GM19099 (cell line): ENCODE results near the gene RECK.

ENCODE experiments used
- POLR2A ChIP-seq: IDR thresholded peaks from 3 replicates; pipeline ENCODE4 v1.6.1; 2011; ENCODE audit warnings: low read depth; ENCODE audit not compliant: insufficient read length; ENCODE audit errors: extremely low read depth

Gene RECK

GRCh38 chr9:36091026-36091953 is 54.6 kb downstream of the RECK start:
- no peak for TF ChIP-seq POLR2A

DNA sequence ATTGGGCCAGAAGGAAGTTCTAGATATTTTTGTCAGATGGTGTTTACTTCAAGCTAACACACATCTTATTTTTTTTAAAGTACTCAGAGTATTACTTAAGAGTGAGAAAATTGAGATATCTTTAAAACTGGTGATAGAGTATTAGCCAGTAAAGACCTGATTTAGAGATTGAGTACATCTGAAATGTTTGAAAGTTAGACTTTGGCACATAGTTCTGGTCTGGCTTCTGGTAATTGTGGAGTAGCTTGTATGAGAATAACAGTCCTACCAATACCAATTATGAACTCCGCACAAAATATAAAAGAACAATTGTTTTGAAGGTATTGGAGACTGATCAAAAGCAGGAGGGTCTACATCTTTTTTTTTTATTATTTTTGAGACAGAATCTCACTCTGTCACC is 55.3 kb downstream of the RECK start:
- no peak for TF ChIP-seq POLR2A

DNA sequence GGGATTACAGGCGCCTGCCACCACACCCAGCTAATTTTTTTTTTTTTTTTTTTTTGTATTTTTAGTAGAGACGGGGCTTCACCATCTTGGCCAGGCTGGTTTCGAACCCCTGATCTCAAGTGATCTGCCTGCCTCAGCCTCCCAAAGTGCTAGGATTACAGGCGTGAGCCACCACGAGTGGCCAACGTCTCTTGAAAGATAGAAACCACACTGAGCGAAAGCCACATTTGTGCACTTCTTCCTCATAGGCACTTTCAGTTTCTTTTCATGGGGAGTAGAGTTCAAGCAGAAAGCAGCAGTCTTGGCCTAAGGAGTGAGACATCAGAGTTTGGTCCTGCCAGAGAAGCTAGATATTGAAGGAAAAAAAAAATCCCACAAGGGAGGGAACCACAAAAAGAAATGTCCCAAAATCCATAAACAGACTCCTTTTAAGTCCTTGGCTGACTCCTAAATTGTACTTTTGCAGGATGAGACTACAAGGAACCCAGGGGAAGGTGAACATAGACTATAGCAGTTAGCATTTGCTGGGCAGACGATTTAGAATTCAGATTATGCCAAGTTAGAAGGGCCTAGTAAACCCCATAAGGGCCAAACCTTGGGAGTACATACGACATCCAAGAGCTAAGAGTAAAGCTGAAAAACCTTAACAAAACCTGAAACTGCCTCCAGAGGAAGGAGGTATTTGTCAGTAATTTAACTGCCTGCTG is 55.9 kb downstream of the RECK start:
- TF ChIP-seq POLR2A = no peak

DNA sequence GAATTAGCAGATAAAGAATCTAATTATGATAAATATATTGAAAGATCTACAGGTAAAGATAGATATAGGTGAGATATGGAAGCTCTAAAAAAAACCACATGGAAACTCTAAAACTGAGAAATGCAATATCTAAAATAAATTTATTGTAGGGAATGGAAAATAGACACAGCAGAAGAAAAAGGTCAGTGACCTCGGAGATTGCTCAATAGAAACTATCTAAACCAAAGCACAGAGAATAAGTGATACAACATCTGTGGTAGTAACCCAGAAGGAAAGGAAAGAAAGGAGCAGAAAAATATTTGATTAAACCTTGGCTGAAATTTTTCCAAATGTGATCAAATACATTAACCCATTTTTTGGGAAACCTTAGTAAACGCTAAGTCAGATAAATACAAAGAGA is 56.7 kb downstream of the RECK start:
- no peak for TF ChIP-seq POLR2A

DNA sequence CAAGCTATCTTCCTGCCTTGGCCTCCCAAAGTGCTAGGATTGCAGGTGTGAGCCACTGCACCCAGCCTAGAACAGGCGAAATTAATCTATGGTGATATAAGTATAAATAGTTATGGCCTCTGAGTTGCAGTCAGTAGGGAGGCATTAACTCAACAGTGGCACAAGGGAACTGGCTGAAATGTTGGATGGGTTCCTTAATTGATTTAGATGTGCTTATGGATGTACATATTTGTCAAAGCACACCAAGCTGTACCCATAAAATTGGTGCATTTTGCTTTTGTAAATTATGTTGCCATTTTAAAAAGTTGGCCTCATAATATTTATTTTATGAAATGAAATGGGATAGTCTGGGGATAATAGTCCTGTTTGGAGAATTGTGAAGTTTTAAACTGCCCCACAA is 63.0 kb downstream of the RECK start:
- no peak for TF ChIP-seq POLR2A

- TF ChIP-seq POLR2A = no peak
These were observed 63.8 kb downstream of the RECK start for GRCh38 chr9:36100532-36100931.

DNA sequence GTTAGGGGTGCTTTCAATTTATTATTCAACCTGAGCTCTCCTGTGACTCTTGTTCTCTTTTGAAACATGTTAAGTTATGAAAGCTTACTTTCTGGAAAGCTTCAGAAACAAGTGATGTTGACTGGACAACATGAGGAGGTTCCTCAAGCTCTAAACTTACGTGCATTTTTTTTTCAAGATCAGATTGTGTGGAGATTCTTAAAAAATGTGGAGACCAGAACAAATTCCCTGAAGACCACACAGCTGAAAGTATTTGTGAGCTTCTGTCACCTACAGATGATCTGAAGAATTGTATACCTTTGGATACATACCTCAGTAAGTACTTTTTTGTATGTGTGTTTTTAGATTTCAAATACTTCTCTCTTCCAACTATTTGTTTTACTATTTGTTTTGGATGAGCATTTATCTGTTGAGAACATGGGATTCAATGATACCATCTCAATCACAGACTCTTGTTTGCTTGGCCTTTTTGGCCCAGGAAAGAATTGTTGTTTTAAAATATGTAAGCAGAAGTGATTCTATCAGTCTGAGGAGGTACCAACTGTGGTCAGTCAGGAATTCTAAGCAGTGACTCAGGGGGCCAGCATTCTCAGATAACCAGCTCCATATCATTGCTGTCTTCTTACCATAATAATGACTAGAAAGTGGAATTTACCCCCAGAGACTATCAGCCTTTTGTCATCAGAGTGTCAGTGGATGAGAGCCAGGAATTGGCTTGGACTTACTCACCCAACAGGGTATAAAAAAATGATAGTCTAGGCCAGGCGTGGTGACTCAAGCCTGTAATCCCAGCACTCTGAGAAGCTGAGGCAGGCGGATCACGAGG is 65.4 kb downstream of the RECK start:
- no peak for TF ChIP-seq POLR2A

DNA sequence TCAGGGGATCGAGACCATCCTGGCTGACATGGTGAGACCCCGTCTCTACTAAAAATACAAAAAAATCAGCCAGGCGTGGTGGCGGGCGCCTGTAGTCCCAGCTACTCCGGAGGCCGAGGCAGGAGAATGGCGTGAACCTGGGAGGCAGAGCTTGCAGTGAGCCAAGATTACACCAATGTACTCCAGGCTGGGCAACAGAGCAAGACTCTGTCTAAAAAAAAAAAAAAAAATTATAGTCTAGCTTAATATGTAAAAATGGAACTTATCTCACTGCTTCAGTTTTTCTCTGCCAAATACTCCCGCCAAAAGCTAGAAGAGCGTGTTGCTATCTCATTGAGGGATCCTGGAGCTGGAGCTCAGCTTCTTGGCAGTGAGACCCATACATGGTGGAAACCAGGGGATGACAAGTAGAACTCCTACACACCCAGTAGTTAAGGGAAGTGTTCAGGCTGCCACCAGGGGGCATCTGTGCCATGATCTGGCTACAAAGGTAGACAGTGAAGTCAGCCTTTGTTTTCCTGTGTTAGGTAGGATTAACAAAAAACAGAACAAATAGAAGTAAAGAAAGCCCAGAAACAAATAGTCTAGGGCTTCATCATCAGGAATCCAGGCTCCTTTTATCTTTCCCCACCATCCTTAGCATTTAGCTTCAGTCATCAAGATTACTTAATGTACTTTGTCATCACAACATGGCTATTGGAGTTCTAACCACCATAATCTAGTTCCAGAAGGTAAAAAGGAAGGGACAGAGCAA is 66.2 kb downstream of the RECK start:
- no peak for TF ChIP-seq POLR2A

DNA sequence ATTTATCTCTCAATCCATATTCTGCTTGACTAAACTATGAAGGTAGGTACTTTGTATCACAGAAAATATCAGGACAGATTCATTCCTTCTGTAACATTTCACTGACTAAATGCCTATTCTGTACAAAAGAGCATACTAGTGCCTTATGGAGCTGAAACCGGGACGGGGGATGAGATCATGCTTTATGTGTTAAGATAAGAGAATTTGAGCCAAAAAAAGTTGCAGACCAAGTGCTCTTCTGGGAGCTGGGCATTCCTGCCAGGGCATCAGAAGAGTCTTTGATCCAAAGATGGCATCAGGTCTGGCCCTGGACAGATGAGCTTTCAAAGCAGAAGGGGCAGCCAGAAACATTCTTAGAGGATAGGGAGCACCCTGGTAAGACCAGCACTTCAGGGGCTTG is 72.4 kb downstream of the RECK start:
- TF ChIP-seq POLR2A = no peak

- no peak for TF ChIP-seq POLR2A
These were observed 73.7 kb downstream of the RECK start for GRCh38 chr9:36110434-36110833.

DNA sequence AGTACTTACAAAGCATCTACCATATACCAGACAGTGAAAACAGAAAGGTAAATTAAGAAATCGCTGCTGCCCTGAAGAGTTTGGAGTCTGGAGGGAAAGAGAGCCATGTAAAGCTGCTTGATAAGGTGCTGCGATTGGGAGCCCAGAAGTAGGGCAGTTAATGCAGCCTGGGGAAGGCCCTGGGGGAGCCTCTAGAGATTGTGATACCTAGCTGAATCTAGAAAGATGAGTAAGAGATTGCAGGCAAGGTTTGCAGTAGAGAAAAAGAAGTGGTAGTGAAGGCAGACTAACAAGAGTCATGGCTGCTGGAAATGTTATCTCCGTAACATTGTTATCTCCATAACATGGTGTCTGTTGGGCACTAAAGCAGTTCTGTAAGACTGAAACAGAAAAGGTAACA is 75.8 kb downstream of the RECK start:
- TF ChIP-seq POLR2A = no peak

DNA sequence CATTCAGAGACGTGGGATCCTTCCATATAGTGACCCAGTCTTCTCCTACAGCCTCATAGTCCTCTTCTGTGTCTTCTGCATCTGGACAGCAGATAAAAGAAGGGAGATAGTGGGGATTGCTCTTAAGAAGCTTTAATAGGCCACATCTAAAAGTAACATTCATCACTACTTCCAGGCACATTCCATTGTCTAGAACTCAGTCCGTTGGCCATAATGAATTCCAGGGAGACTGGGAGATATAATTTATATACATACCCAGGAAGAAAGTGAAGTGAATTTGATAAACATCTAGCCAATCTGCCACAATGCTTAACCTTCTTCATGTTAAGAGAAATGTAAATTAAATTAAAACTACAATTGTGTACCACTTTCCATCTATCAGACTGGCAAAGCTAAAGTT is 77.3 kb downstream of the RECK start:
- no peak for TF ChIP-seq POLR2A

- TF ChIP-seq POLR2A = no peak
These were observed 79.9 kb downstream of the RECK start for GRCh38 chr9:36116593-36116992.

DNA sequence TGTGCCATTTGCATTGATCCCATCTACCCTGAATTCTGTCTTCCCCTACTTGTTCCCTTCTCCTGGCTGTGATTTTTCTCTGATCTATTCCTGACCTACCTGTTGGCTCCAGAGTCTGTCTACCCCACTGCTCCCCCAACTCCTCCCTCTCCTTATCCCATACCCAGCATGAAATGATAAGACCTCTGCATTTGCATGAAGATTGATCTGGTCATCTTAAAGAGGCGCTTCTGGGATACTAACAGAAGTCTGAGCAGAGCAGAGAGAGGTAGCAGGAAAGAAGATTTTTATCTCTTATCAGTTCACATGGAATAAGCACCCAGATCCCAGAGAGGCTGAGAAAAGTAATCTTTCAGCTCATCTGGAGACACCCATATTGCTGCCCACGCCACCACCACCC is 81.5 kb downstream of the RECK start:
- no peak for TF ChIP-seq POLR2A

- TF ChIP-seq POLR2A = no peak
These were observed 82.0 kb downstream of the RECK start for GRCh38 chr9:36118706-36119105.

GRCh38 chr9:36119476-36119875 is 82.8 kb downstream of the RECK start:
- TF ChIP-seq POLR2A = no peak
